A673 (cell line): ENCODE results near the gene PRKCB. TPM values are rescaled to one million over a fixed set of nuclear protein-coding genes. Genes with fewer than 3 reads are reported as not detected.
A peak's percentile ranks its signal among the peaks of the same experiment; 100 is the strongest.
"Not testable (repeated sequence)": the region's sequence is repeated elsewhere in the genome, so short reads cannot be mapped to it uniquely, and the experiment has no call there.

Experiments used
- BruUV-seq: library from RNA; stranded (reverse); fragments of 400-500 nt; replicated peaks from 2 replicates; lab custom pipeline; 2021; lab: Mats Ljungman, UMichigan
- CTCF ChIA-PET: fragments of 300-600 bp; sonication (Branson Sonifier 250); formaldehyde crosslinking; loops from one replicate; lab custom pipeline; 2022; ENCODE audit warnings: antibody characterized with exemption; lab: Charles Lee
- POLR2A ChIA-PET: fragments of 300-600 bp; sonication (Branson Sonifier 250); formaldehyde crosslinking; loops from one replicate; lab custom pipeline; 2022; ENCODE audit warnings: antibody characterized with exemption; ENCODE audit not compliant: low non-redundant PET; lab: Charles Lee
- DNase-seq: peaks from one replicate; pipeline ENCODE4 v3.0.0-alpha.2; 2015; ENCODE audit warnings: low spot score
- H3K27ac ChIP-seq: fragments of 200-600 bp; sonication (generic); 2 replicates; pipeline ENCODE4 v1.5.1; 2016; ENCODE audit warnings: mixed run types, low read depth, mild to moderate bottlenecking, mixed read lengths, antibody characterized with exemption, low read length; ENCODE audit not compliant: poor library complexity, severe bottlenecking
- H3K27me3 ChIP-seq: fragments of 200-600 bp; sonication (generic); replicated peaks from 2 replicates; pipeline ENCODE4 v1.6.1; 2017; ENCODE audit warnings: mixed run types, low read depth, mild to moderate bottlenecking, mixed read lengths, antibody characterized with exemption, low read length; ENCODE audit not compliant: insufficient read depth, poor library complexity
- H3K36me3 ChIP-seq: fragments of 200-600 bp; sonication (generic); 2 replicates; pipeline ENCODE4 v1.6.1; 2016; ENCODE audit warnings: mixed run types, mild to moderate bottlenecking, mixed read lengths, antibody characterized with exemption, low read length; ENCODE audit not compliant: insufficient read depth, poor library complexity, severe bottlenecking
- H3K4me1 ChIP-seq: fragments of 200-600 bp; sonication (generic); 2 replicates; pipeline ENCODE4 v1.6.1; 2017; ENCODE audit warnings: mixed run types, mild to moderate bottlenecking, mixed read lengths, antibody characterized with exemption, low read length; ENCODE audit not compliant: insufficient read depth, poor library complexity, severe bottlenecking
- H3K4me3 ChIP-seq: fragments of 200-600 bp; sonication (generic); 2 replicates; pipeline ENCODE4 v1.5.1; 2016; ENCODE audit warnings: low read depth, mixed run types, mild to moderate bottlenecking, mixed read lengths, low read length; ENCODE audit not compliant: poor library complexity, severe bottlenecking
- H3K9me3 ChIP-seq: fragments of 200-600 bp; sonication (generic); 2 replicates; pipeline ENCODE4 v1.6.1; 2016; ENCODE audit warnings: mixed run types, low read depth, mild to moderate bottlenecking, mixed read lengths, antibody characterized with exemption, low read length; ENCODE audit not compliant: poor library complexity, severe bottlenecking
- EZH2 ChIP-seq: fragments of 200-600 bp; sonication (generic); IDR thresholded peaks from 2 replicates; pipeline ENCODE4 v1.6.1; 2017; ENCODE audit warnings: borderline replicate concordance, low read depth, mild to moderate bottlenecking, mixed read lengths, antibody characterized with exemption, low read length; ENCODE audit not compliant: poor library complexity, severe bottlenecking
- intact Hi-C: fragments of 100-400 bp; cut with micrococcal nuclease; formaldehyde crosslinking; loops from one replicate; pipeline ENCODE4 v1.10.0; 2022; ENCODE audit not compliant: unreplicated experiment
- total RNA-seq: library from RNA; stranded (reverse); gene quantifications from 2 replicates; pipeline ENCODE4 v1.2.3, GENCODE V29; 2021
- TF ChIP-seq, protein P1 (sequence below): fragments of 300-800, 200-600 bp; sonication (generic); conservative IDR thresholded peaks from 2 replicates; pipeline ENCODE4 v1.5.1; 2017; ENCODE audit warnings: low read depth, mild to moderate bottlenecking, antibody characterized with exemption, low read length, moderate library complexity, mixed read lengths

Gene PRKCB
- total RNA-seq, 1 experiment from 2014 or later: 171 TPM

DNA sequence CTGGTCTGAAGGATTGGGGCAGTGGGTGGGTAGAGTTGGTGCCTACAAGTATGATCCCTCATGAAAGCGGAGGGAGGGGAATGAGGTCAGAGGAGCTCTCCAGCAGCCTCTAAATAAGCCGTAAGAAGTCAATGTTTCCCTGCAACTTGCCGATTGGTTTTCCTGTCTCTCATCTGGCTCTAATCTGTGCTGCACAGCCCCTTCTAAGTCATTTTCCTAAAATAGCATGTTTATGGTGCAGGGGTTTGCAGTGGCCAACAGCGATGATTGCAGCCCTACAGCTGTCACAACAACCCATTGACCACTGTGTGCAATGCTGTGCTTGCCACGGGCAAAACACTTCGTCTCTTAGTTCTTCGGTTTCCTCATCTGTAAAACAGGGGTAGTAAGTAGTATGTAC lies 189.2 kb downstream of the PRKCB start:
- no peak overlapping the region for H3K27ac ChIP-seq
- intact Hi-C loops: no loop called here
- ChIA-PET POLR2A (no interaction called here), CTCF (interaction anchor here (0.7 kb wide), 1 partner anchor 140 kb away, joined by 3 read pairs; no protein-coding TSS in a partner anchor)
- no TSS peak for BruUV-seq
- H3K4me3 ChIP-seq: no peak overlapping the region
- no peaks in the 10 kb centered on the region for H3K27me3 ChIP-seq
- H3K36me3 ChIP-seq: no peaks in the 10 kb centered on the region
- DNase-seq: no peak
- TF ChIP-seq EZH2: no peak
- TF ChIP-seq, protein P1, sequence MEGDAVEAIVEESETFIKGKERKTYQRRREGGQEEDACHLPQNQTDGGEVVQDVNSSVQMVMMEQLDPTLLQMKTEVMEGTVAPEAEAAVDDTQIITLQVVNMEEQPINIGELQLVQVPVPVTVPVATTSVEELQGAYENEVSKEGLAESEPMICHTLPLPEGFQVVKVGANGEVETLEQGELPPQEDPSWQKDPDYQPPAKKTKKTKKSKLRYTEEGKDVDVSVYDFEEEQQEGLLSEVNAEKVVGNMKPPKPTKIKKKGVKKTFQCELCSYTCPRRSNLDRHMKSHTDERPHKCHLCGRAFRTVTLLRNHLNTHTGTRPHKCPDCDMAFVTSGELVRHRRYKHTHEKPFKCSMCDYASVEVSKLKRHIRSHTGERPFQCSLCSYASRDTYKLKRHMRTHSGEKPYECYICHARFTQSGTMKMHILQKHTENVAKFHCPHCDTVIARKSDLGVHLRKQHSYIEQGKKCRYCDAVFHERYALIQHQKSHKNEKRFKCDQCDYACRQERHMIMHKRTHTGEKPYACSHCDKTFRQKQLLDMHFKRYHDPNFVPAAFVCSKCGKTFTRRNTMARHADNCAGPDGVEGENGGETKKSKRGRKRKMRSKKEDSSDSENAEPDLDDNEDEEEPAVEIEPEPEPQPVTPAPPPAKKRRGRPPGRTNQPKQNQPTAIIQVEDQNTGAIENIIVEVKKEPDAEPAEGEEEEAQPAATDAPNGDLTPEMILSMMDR: no peak
- H3K9me3 ChIP-seq: no peaks in the 10 kb centered on the region
- peaks cover 18% of the 10 kb centered on the region for H3K4me1 ChIP-seq

GRCh38 chr16:24027466-24027865 lies 191.7 kb downstream of the PRKCB start:
- TF ChIP-seq EZH2: no peak
- TF ChIP-seq, protein P1: no peak
- H3K36me3 ChIP-seq: peaks cover 6% of the 10 kb centered on the region
- no peaks in the 10 kb centered on the region for H3K9me3 ChIP-seq
- H3K4me1 ChIP-seq: peaks cover 11% of the 10 kb centered on the region
- H3K27ac ChIP-seq: no peak overlapping the region
- no peak for DNase-seq
- intact Hi-C loops: no loop called here
- BruUV-seq: no TSS peak
- ChIA-PET POLR2A (no interaction called here), CTCF (interaction anchor here (0.9 kb wide), 1 partner anchor 17 kb away, joined by 4 read pairs; no protein-coding TSS in a partner anchor)
- no peaks in the 10 kb centered on the region for H3K27me3 ChIP-seq
- H3K4me3 ChIP-seq: no peak overlapping the region

GRCh38 chr16:24029841-24030240 lies 194.1 kb downstream of the PRKCB start:
- DNase-seq, H3K27me3 ChIP-seq, POLR2A ChIA-PET, CTCF ChIA-PET, H3K27ac ChIP-seq, H3K4me3 ChIP-seq, H3K4me1 ChIP-seq, BruUV-seq, intact Hi-C loops, H3K9me3 ChIP-seq: not testable (repeated sequence)
- H3K36me3 ChIP-seq: peaks cover 13% of the 10 kb centered on the region

GRCh38 chr16:24035127-24035842 lies 199.5 kb downstream of the PRKCB start:
- intact Hi-C loops: no loop called here
- POLR2A ChIA-PET: no interaction called here

More at GRCh38 chr16:24035127-24035842, 199.5 kb downstream of the PRKCB start:
- CTCF ChIA-PET: interaction anchor here (0.6 to 1.9 kb wide), 5 partner anchors 20 to 431 kb away, joined by 4 to 22 read pairs (median 8); no protein-coding TSS in a partner anchor
- Histone ChIP-seq H3K27ac (peak overlapping the region; percentile 57), H3K36me3 (peaks cover 24% of the 10 kb centered on the region), H3K4me1 (peaks cover 22% of the 10 kb centered on the region), H3K27me3 (no peaks in the 10 kb centered on the region), H3K4me3 (no peak overlapping the region), H3K9me3 (no peaks in the 10 kb centered on the region)
- no TSS peak for BruUV-seq
- no peak for TF ChIP-seq EZH2
- TF ChIP-seq, protein P1: no peak
- DNase-seq: no peak
